Smooth muscle cell (in vitro differentiated cells): Measurements from ENCODE around the gene TCF12. TPM values are rescaled to one million over a fixed set of nuclear protein-coding genes. Genes with fewer than 3 reads are reported as not detected.

ENCODE experiments used
- DNase-seq: peaks from one replicate; lab custom pipeline; 2025; ENCODE audit not compliant: unreplicated experiment; lab: John Stamatoyannopoulos, UW
- H2AFZ ChIP-seq: fragments of 200-600 bp; sonication (generic); 2 replicates; pipeline ENCODE4 v1.6.0; 2016; ENCODE audit warnings: antibody characterized with exemption, low read depth, mild to moderate bottlenecking
- H3F3A ChIP-seq: fragments of 200-600 bp; sonication (generic); 2 replicates; pipeline ENCODE4 v1.6.0; 2017; ENCODE audit warnings: antibody characterized with exemption, low read depth
- H3K27ac ChIP-seq: fragments of 200-600 bp; sonication (generic); 2 replicates; pipeline ENCODE4 v1.5.1; 2016; ENCODE audit warnings: low read depth, mild to moderate bottlenecking
- H3K27me3 ChIP-seq: fragments of 200-600 bp; sonication (generic); 2 replicates; pipeline ENCODE4 v1.6.1; 2016; ENCODE audit warnings: low read depth, mild to moderate bottlenecking
- H3K36me3 ChIP-seq: fragments of 200-600 bp; sonication (generic); 2 replicates; pipeline ENCODE4 v1.5.1; 2016; ENCODE audit warnings: low read depth
- H3K4me1 ChIP-seq: fragments of 200-600 bp; sonication (generic); 2 replicates; pipeline ENCODE4 v1.5.1; 2016; ENCODE audit warnings: low read depth
- H3K4me2 ChIP-seq: fragments of 200-600 bp; sonication (generic); 2 replicates; pipeline ENCODE4 v1.6.0; 2016; ENCODE audit warnings: mild to moderate bottlenecking
- H3K4me3 ChIP-seq: fragments of 200-600 bp; sonication (generic); 2 replicates; pipeline ENCODE4 v1.5.1; 2016; ENCODE audit warnings: mild to moderate bottlenecking
- H3K79me2 ChIP-seq: fragments of 200-600 bp; sonication (generic); 2 replicates; pipeline ENCODE4 v1.6.0; 2016; ENCODE audit warnings: low read depth, mild to moderate bottlenecking
- H3K9ac ChIP-seq: fragments of 200-600 bp; sonication (generic); 2 replicates; pipeline ENCODE4 v1.6.0; 2016; ENCODE audit warnings: low read depth
- H3K9me3 ChIP-seq: fragments of 200-600 bp; sonication (generic); replicated peaks from 2 replicates; pipeline ENCODE4 v1.5.1; 2016; ENCODE audit warnings: low read depth
- H4K20me1 ChIP-seq: fragments of 200-600 bp; sonication (generic); 2 replicates; pipeline ENCODE4 v1.6.0; 2016; ENCODE audit warnings: low read depth
- CTCF ChIP-seq: fragments of 200-600 bp; sonication (generic); IDR thresholded peaks from 2 replicates; pipeline ENCODE4 v1.5.1; 2017; ENCODE audit warnings: borderline replicate concordance, mild to moderate bottlenecking, antibody characterized with exemption; ENCODE audit not compliant: insufficient read depth, poor library complexity, severe bottlenecking
- WGBS: methylation state at CpG from one replicate; pipeline ENCODE4 v1.1.7; 2016; ENCODE audit warnings: low lambda C conversion rate; 5-methylcytosine and 5-hydroxymethylcytosine counted together
- polyA plus RNA-seq: library from polyadenylated mRNA; unstranded; fragments of >200 nt; fragmentation: Nextera tagmentation; extraction: Ambion mirVana; gene quantifications from 2 replicates; pipeline ENCODE4 v1.2.1, GENCODE V29; 2016
- total RNA-seq: library from RNA; depleted of rRNA; stranded (reverse); fragments of >200 nt; gene quantifications from 2 replicates; pipeline ENCODE4 v1.2.3, GENCODE V29; 2014

Gene TCF12
- total and polyA plus RNA-seq, 2 experiments from 2014 or later, result 54.1 to 302 TPM

- no peak overlapping the region for H3K9ac ChIP-seq
- H3K27ac ChIP-seq, result no peak overlapping the region
- H3K27me3 ChIP-seq, result no peaks in the 10 kb centered on the region
- H3F3A ChIP-seq, result no peaks in the 10 kb centered on the region
- no peak overlapping the region for H2AFZ ChIP-seq
- no peaks in the 10 kb centered on the region for H3K9me3 ChIP-seq
- peaks cover 3% of the 10 kb centered on the region for H3K36me3 ChIP-seq
- peaks cover 23% of the 10 kb centered on the region for H3K4me1 ChIP-seq
- H3K4me2 ChIP-seq, result no peak overlapping the region
- DNase-seq, result no peak
- H3K79me2 ChIP-seq, result peaks cover 100% of the 10 kb centered on the region
- TF ChIP-seq CTCF, result no peak
- peaks cover 73% of the 10 kb centered on the region for H4K20me1 ChIP-seq
- H3K4me3 ChIP-seq, result no peak overlapping the region
Observed at GRCh38 chr15:56956538-56956937, 38.1 kb downstream of the TCF12 start.

- Histone ChIP-seq H3K4me2 (peak overlapping the region; percentile 11), H3K4me1 (peaks cover 31% of the 10 kb centered on the region), H2AFZ (no peak overlapping the region), H3K27me3 (no peaks in the 10 kb centered on the region), H3F3A (no peaks in the 10 kb centered on the region), H4K20me1 (peaks cover 75% of the 10 kb centered on the region), H3K79me2 (peaks cover 98% of the 10 kb centered on the region), H3K27ac (no peak overlapping the region), H3K36me3 (peaks cover 3% of the 10 kb centered on the region), H3K9ac (no peak overlapping the region), H3K4me3 (no peak overlapping the region), H3K9me3 (no peaks in the 10 kb centered on the region)
- TF ChIP-seq CTCF, result no peak
- DNase-seq, result no peak
- WGBS, result 23% methylated on average over 5 of the region's 5 CpGs
Observed at GRCh38 chr15:56957812-56958406, 39.5 kb downstream of the TCF12 start.

GRCh38 chr15:56959318-56959648, 40.8 kb downstream of the TCF12 start:
- H4K20me1 ChIP-seq, result peaks cover 83% of the 10 kb centered on the region
- no peak for TF ChIP-seq CTCF
- H3K4me1 ChIP-seq, result peaks cover 39% of the 10 kb centered on the region

GRCh38 chr15:56960116-56960515, 41.7 kb downstream of the TCF12 start:
- no peak overlapping the region for H3K9ac ChIP-seq
- H4K20me1 ChIP-seq, result peaks cover 91% of the 10 kb centered on the region
- no peak overlapping the region for H2AFZ ChIP-seq
- H3K4me3 ChIP-seq, result no peak overlapping the region
- H3F3A ChIP-seq, result no peaks in the 10 kb centered on the region
- H3K4me2 ChIP-seq, result no peak overlapping the region
- no peak overlapping the region for H3K27ac ChIP-seq
- H3K36me3 ChIP-seq, result no peaks in the 10 kb centered on the region
- no peak for TF ChIP-seq CTCF
- WGBS, result 99% methylated on average over 2 of the region's 2 CpGs
- no peaks in the 10 kb centered on the region for H3K9me3 ChIP-seq
- no peaks in the 10 kb centered on the region for H3K27me3 ChIP-seq
- peaks cover 98% of the 10 kb centered on the region for H3K79me2 ChIP-seq
- DNase-seq, result no peak
- H3K4me1 ChIP-seq, result peaks cover 39% of the 10 kb centered on the region

More at GRCh38 chr15:56959318-56959648, 40.8 kb downstream of the TCF12 start:
- H3K27ac ChIP-seq, result no peak overlapping the region
- peaks cover 3% of the 10 kb centered on the region for H3K36me3 ChIP-seq
- H3K9ac ChIP-seq, result no peak overlapping the region
- peaks cover 98% of the 10 kb centered on the region for H3K79me2 ChIP-seq
- H3K4me3 ChIP-seq, result no peak overlapping the region
- peak overlapping the region; percentile 5 for H3K4me2 ChIP-seq
- H3F3A ChIP-seq, result no peaks in the 10 kb centered on the region
- H2AFZ ChIP-seq, result no peak overlapping the region
- H3K27me3 ChIP-seq, result no peaks in the 10 kb centered on the region
- no peak for DNase-seq
- no peaks in the 10 kb centered on the region for H3K9me3 ChIP-seq
